HG03565 (cell line): ENCODE results near the gene ABCB4.

Source experiments
- ATAC-seq: cut with Tn5 transposase; IDR thresholded peaks from one replicate; pipeline ENCODE4 v1.9.1; 2021; ENCODE audit warnings: mild to moderate bottlenecking, moderate library complexity; ENCODE audit not compliant: unreplicated experiment

ABCB4 gene

GRCh38 chr7:87475359-87476178 is at the start of gene ABCB4:
Gene ABCB4, minus strand, starts transcription at chr7:87475680. Its CDS starts 215 bp downstream, at chr7:87475465.
- ATAC-seq = no peak

DNA sequence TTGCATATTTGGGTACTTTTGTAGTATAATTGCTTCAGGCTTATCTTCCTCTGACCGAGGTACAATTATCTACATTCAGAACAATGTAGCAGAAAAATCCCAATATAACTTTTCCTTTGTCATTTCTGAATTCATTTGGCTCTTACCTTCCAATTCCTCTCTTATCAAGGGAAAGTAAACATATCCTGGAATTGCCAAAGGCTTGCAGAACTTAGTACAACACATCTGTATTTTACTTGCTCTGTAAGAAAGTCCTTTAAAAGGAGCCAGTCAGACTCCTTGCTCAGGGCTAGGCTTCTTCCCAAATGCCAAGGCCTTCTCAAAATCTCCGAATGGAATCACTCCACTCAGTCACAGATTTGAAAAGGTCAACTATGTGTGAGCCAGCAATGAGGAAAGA is 43.3 kb upstream of the ABCB4 start:
- ATAC-seq = no peak

DNA sequence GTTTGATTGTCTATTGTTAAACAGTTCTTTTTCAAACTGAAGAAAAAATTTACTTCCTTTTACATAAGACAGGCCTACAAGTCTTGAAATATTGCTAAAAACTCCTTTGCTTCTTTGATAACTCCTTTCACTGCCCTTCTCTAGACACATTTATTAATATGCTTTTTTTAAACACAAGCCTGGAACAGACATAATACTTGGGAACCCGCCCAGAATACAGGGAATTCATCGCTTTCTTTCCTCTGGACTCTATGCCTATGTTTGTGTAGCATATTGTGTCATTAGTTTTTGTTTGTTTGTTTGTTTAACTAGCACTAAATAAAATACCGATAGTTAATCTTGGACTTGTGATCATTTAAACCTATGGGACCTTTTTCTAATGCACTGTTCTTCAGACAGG is 42.4 kb upstream of the ABCB4 start:
- no peak for ATAC-seq

GRCh38 chr7:87517136-87517815 is 41.8 kb upstream of the ABCB4 start:
- ATAC-seq = no peak

DNA sequence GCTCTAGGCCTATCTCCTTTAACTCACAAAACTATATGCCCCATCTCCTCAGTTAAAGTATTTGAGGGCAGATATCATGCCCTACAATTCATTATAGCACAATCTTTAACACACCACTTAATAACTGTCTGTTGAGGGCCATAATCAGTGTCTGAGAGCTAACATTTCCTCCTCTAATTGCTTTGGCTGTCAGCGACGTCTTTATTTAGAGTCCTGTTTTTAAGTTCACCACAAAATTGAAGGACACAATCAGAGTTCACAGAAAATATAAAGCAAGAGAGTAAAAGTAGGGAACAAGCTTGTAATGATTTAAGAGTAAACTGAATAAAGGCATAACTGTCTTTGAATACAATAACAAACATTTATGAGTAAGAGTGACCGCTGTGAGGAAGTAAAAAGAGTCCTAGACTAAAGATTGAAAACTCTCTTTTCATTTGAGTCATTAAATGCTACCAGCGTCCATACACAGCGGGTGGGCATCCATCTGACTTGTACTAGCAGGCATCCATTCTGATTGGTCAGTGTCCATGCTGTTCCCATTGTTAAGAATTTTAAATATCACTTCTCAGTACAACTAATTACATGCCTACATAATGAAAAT is 38.4 kb upstream of the ABCB4 start:
- ATAC-seq = no peak

GRCh38 chr7:87512906-87513305 is 37.4 kb upstream of the ABCB4 start:
- no peak for ATAC-seq

GRCh38 chr7:87511510-87511909 is 36.0 kb upstream of the ABCB4 start:
- no peak for ATAC-seq

DNA sequence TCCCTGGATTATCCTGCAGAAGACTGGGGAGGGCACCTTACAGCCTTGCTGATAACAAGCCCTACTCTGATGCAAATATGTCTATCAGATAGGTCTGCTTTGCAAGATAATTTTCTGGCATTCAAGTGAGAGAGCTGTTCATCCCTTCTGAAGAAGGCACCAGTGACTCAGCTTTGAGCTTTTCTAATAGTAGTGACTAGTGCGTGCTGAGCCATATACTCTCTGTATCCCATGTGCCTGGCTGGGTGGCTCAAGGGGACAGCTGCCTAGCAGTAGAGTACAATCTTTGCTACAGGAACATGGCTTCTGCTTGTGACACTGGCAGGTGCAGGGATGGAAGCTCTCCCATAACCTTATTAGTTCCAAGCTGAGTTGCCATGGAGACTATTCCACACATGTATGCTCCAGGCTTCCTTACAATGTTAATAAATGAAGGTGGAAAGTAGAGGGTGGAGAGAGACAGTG is 35.0 kb upstream of the ABCB4 start:
- no peak for ATAC-seq

- ATAC-seq = no peak
Observed at GRCh38 chr7:87507446-87507845, 32.0 kb upstream of the ABCB4 start.

DNA sequence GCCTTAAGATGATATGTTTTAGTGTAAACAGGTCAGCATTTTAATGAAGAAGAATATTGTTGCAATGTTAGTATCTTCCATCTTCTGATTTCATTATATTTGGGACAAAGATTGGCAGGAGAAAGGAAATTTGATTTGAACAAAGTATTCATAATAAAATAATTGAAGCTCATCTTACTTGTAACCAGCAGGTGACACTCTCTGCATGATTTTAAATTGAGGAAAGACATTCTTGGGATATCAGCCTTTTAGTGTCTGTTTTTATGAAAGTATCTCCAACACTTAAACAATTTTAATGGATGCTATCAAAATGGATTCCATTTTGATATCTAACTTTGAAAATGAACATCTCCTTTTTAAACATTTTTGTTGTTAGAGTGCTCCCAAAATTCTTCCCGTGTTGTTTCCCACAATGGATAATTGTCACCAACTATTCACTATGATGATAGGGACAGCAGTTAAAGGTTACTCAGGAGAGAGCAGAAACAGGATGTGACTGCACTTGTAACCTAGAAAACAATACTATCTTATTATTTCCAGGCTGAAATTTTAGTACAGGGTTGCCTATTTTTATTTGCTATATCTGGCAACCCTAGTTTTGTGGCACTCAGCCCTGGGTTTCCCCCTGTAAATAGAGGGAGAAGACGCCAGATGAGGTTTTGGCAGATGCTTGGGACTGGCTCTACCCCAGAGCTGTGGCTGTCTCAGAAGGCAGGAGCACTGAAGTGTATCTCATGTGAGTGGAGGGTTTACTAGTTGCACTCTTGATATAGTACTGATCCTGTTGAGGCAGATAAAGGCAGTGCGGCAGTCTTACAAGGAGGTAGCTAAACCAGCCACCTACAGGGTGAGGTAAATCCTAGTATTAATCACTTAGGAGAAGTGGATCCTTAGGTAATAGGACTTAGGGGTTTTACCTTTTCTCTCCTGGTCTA is 31.0 kb upstream of the ABCB4 start:
- no peak for ATAC-seq

DNA sequence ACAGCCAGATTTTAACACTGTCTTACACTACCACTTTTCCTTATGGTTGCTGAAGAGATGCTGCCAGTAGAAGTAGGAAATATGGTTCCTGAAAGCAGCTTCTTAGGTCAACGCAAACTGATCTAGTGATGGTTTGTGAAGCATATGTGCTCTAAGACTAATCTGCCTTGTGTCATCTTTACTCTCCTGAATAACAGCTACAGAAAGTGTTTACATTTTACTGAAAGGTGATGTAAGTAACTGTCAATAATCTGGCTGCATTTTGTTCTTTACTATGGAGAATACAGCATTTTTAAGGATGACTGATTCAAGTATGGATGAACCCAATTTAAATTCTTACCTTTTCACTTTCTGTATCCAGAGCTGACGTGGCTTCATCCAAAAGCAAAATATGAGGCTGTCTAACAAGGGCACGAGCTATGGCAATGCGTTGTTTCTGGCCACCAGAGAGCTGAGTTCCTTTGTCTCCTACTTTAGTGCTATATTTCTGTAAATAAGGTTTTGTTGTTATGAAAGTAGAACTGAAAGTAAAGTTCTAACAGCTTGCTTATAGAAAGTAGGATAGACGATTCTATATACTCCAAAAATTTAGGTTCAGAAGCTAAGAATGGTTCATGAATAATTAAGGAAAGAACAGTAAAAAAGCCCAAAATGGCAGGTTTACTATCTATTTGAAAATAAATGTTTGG is 30.2 kb upstream of the ABCB4 start:
- peak; percentile 47 for ATAC-seq

DNA sequence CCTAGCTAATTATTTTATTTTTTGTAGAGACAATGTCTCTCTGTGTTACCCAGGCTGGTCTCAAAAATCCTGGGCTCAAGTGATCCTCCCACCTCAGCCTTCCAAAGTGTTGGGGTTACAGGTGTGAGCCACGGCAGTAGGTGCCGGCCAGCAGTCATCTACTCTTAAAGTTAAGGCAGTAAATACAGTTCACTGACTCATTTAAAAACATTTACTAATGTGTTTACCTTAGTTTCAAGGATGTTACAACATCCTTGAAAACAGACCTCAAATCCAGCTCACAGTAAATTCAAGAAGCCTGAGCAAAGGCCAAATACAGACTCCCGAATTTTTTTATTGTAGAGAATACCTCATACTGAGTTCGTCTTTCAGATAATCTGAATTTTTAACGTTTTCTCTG is 29.6 kb upstream of the ABCB4 start:
- no peak for ATAC-seq

- ATAC-seq = no peak
Observed at GRCh38 chr7:87499494-87499893, 24.0 kb upstream of the ABCB4 start.

GRCh38 chr7:87498893-87499292 is 23.4 kb upstream of the ABCB4 start:
- no peak for ATAC-seq

- no peak for ATAC-seq
Observed at GRCh38 chr7:87497482-87497881, 22.0 kb upstream of the ABCB4 start.

GRCh38 chr7:87495366-87495765 is 19.9 kb upstream of the ABCB4 start:
- ATAC-seq = no peak

- ATAC-seq = no peak
Observed at GRCh38 chr7:87494454-87494853, 19.0 kb upstream of the ABCB4 start.

DNA sequence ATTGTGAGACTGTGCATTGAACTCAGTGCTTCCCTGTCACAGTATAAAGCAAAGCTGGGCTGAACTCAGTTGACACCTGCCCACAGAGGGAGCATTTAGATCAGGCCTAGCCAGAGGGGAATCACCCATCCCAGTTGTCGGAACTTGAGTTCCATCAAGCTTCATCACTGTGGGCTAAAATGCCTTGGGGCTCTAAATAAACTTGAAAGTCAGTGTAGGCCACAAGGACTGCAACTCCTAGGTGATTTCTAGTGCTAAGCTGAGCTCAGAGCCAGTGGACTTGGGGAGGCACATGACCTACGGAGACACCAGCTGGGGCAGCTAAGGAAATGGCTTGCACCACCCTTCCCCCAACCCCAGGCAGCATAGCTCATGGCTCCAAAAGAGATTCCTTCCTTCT is 7.7 kb upstream of the ABCB4 start:
- no peak for ATAC-seq

DNA sequence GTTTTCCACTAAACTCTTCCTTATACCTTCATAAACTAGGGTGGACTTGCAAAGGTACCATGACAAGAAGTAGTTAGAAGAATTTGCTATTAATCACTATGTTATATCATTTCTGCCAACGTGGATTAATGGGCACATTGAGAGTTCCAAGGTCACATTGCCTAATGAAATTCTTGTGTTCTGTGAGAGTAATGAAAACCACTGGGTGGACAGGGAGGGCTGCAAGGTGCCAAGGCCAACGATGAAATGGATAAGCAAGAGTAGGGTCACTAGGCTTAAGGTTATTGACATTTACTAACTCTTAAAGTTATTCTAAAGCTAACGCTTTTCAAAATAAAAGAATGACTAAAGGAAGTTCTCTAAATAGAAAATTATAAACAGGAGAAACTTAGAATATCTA is 6.6 kb upstream of the ABCB4 start:
- ATAC-seq = no peak

DNA sequence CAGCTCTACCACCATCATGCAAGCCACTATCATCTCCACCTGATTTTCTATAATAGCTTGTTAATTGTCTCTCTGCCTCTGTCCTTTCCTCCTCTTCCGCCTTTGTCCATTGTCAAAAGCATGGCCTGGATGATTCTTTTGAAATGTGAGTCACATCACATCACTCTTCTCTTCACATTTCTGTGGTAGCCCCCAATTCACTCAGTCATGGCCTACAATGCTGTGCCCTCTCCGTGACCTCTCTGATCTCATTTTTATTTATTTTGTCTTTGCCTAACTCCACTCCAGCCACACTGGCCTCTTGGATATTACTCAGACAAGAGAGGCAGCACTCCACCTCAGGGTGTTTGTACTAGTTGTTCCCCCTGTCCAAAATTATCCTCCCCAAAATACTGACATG is 4.9 kb upstream of the ABCB4 start:
- no peak for ATAC-seq
